ENCODE measurements around the gene URM1.
"Not testable (repeated sequence)": the region's sequence is repeated elsewhere in the genome, so short reads cannot be mapped to it uniquely, and the experiment has no call there.

Gene URM1

DNA sequence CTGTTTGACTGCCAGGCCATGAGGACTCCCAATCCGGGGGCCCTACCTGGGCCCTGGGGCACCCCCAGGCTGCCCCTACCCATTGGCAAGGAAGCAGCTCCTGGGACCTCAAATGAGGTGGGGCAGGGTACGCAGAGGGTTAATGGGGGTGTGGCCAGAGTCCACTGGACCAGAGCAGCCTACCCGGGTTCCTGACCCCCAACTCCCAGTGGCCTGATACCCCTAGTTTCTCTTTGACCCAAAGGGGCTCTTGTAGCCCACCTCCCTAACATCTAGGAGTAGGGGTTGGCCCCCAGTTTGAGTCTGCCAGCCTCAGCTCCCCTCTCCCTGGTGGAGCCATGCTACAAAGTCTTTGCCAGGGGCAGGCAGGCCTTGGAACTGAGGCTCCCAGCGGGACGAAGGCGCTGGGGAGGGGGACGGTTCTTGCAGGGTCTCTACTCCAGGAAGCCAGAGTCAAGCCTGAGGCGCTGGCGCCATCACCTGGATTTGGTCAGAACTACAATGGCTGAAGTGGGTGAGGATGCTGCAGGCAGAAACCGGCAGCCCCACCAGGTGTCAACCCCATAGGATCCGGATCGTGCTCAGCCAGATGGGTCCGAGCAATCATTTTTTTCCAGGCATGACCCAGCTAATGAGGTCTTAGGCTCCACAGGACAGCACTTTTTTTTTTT is 41.1 kb downstream of the URM1 start:
- TF ChIP-seq YY1 (IDR thresholded peaks at IDR 0.05; ENCODE audit: insufficient read depth, insufficient read length) (no peak), SUZ12 (IDR thresholded peaks at IDR 0.05; ENCODE audit: extremely low read depth, insufficient read depth, insufficient read length) (no peak), ZNF274 (IDR thresholded peaks at IDR 0.05; ENCODE audit: low read depth, low read length) (no peak)

GRCh38 chr9:128413728-128414127 is 42.6 kb downstream of the URM1 start:
- not testable (repeated sequence) for H3K9ac ChIP-seq (ENCODE audit: insufficient read length, low read depth); H3K36me3 ChIP-seq (ENCODE audit: insufficient read depth, insufficient read length, low read length); H3K9me3 ChIP-seq (ENCODE audit: insufficient read depth, low read length); H3K4me3 ChIP-seq (ENCODE audit: insufficient read length, low read depth); DNase-seq (ENCODE audit: low read depth, low spot score)
- Histone ChIP-seq H3K4me1 (ENCODE audit: insufficient read depth, insufficient read length) (peaks cover 21% of the 10 kb centered on the region), H3K27me3 (ENCODE audit: insufficient read depth, insufficient read length) (peaks cover 50% of the 10 kb centered on the region)

More for the DNA sequence above, 41.1 kb downstream of the URM1 start:
- peak; percentile 89 for DNase-seq (ENCODE audit: low read depth, low spot score)
- H3K4me1 ChIP-seq (ENCODE audit: insufficient read depth, insufficient read length) = peaks cover 26% of the 10 kb centered on the region
- peaks cover 50% of the 10 kb centered on the region for H3K27me3 ChIP-seq (ENCODE audit: insufficient read depth, insufficient read length)
- H3K36me3 ChIP-seq (ENCODE audit: insufficient read depth, insufficient read length, low read length) = no peaks in the 10 kb centered on the region
- no peak overlapping the region for H3K9ac ChIP-seq (ENCODE audit: insufficient read length, low read depth)
- no peak overlapping the region for H3K4me3 ChIP-seq (ENCODE audit: insufficient read length, low read depth)
- H3K9me3 ChIP-seq (ENCODE audit: insufficient read depth, low read length) = no peaks in the 10 kb centered on the region

DNA sequence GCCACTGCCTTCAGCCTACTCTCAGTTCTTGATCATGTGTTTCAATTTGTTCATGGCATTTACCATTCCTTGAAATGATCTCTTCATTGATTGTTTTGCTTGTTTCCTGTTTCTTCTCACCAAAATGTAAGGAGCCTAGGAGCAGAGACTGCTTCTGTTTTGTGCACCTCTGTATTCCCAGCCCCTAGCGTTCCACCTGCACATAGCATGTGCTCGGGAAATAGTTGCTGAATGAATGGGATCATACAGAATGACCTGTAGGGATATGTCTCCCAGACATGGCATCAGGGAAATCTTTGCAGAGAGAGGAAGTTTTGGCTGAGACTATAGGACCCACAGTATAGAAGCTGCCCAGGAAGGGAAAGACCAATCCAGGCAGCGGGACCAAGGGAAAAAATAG is 43.3 kb downstream of the URM1 start:
- Histone ChIP-seq H3K36me3 (ENCODE audit: insufficient read depth, insufficient read length, low read length) (no peaks in the 10 kb centered on the region), H3K9ac (ENCODE audit: insufficient read length, low read depth) (no peak overlapping the region), H3K4me1 (ENCODE audit: insufficient read depth, insufficient read length) (peaks cover 17% of the 10 kb centered on the region), H3K9me3 (ENCODE audit: insufficient read depth, low read length) (no peaks in the 10 kb centered on the region), H3K4me3 (ENCODE audit: insufficient read length, low read depth) (no peak overlapping the region), H3K27me3 (ENCODE audit: insufficient read depth, insufficient read length) (peaks cover 49% of the 10 kb centered on the region)
- no peak for TF ChIP-seq YY1 (IDR thresholded peaks at IDR 0.05; ENCODE audit: insufficient read depth, insufficient read length)
- TF ChIP-seq ZNF274 (IDR thresholded peaks at IDR 0.05; ENCODE audit: low read depth, low read length) = no peak
- TF ChIP-seq SUZ12 (IDR thresholded peaks at IDR 0.05; ENCODE audit: extremely low read depth, insufficient read depth, insufficient read length) = no peak
- no peak for DNase-seq (ENCODE audit: low read depth, low spot score)

- Histone ChIP-seq H3K9ac (ENCODE audit: insufficient read length, low read depth) (no peak overlapping the region), H3K36me3 (ENCODE audit: insufficient read depth, insufficient read length, low read length) (no peaks in the 10 kb centered on the region), H3K27me3 (ENCODE audit: insufficient read depth, insufficient read length) (peaks cover 42% of the 10 kb centered on the region), H3K4me1 (ENCODE audit: insufficient read depth, insufficient read length) (peaks cover 10% of the 10 kb centered on the region), H3K9me3 (ENCODE audit: insufficient read depth, low read length) (no peaks in the 10 kb centered on the region), H3K4me3 (ENCODE audit: insufficient read length, low read depth) (no peak overlapping the region)
- TF ChIP-seq ZNF274 (IDR thresholded peaks at IDR 0.05; ENCODE audit: low read depth, low read length) = no peak
- no peak for DNase-seq (ENCODE audit: low read depth, low spot score)
Observed at GRCh38 chr9:128415281-128415680, 44.1 kb downstream of the URM1 start.

- Histone ChIP-seq H3K36me3 (ENCODE audit: insufficient read depth, insufficient read length, low read length) (no peaks in the 10 kb centered on the region), H3K4me3 (ENCODE audit: insufficient read length, low read depth) (no peak overlapping the region), H3K27me3 (ENCODE audit: insufficient read depth, insufficient read length) (peaks cover 35% of the 10 kb centered on the region), H3K4me1 (ENCODE audit: insufficient read depth, insufficient read length) (peaks cover 10% of the 10 kb centered on the region), H3K9ac (ENCODE audit: insufficient read length, low read depth) (no peak overlapping the region), H3K9me3 (ENCODE audit: insufficient read depth, low read length) (no peaks in the 10 kb centered on the region)
- DNase-seq (ENCODE audit: low read depth, low spot score) = no peak
- TF ChIP-seq SUZ12 (IDR thresholded peaks at IDR 0.05; ENCODE audit: extremely low read depth, insufficient read depth, insufficient read length) (no peak), ZNF274 (IDR thresholded peaks at IDR 0.05; ENCODE audit: low read depth, low read length) (no peak), YY1 (IDR thresholded peaks at IDR 0.05; ENCODE audit: insufficient read depth, insufficient read length) (no peak)
Observed at GRCh38 chr9:128416014-128416413, 44.8 kb downstream of the URM1 start.

GRCh38 chr9:128416432-128417019 is 45.4 kb downstream of the URM1 start:
- Histone ChIP-seq H3K4me3 (ENCODE audit: insufficient read length, low read depth) (no peak overlapping the region), H3K36me3 (ENCODE audit: insufficient read depth, insufficient read length, low read length) (no peaks in the 10 kb centered on the region), H3K4me1 (ENCODE audit: insufficient read depth, insufficient read length) (peaks cover 7% of the 10 kb centered on the region), H3K9me3 (ENCODE audit: insufficient read depth, low read length) (no peaks in the 10 kb centered on the region), H3K27me3 (ENCODE audit: insufficient read depth, insufficient read length) (peaks cover 30% of the 10 kb centered on the region), H3K9ac (ENCODE audit: insufficient read length, low read depth) (no peak overlapping the region)
- no peak for DNase-seq (ENCODE audit: low read depth, low spot score)
- no peak for TF ChIP-seq ZNF274 (IDR thresholded peaks at IDR 0.05; ENCODE audit: low read depth, low read length)
- TF ChIP-seq SUZ12 (IDR thresholded peaks at IDR 0.05; ENCODE audit: extremely low read depth, insufficient read depth, insufficient read length) = no peak
- no peak for TF ChIP-seq YY1 (IDR thresholded peaks at IDR 0.05; ENCODE audit: insufficient read depth, insufficient read length)

- H3K36me3 ChIP-seq (ENCODE audit: insufficient read depth, insufficient read length, low read length) = peaks cover 7% of the 10 kb centered on the region
- H3K9ac ChIP-seq (ENCODE audit: insufficient read length, low read depth) = peak overlapping the region; percentile 68
- H3K27me3 ChIP-seq (ENCODE audit: insufficient read depth, insufficient read length) = peaks cover 12% of the 10 kb centered on the region
- TF ChIP-seq ZNF274 (IDR thresholded peaks at IDR 0.05; ENCODE audit: low read depth, low read length) (no peak), SUZ12 (IDR thresholded peaks at IDR 0.05; ENCODE audit: extremely low read depth, insufficient read depth, insufficient read length) (no peak), YY1 (IDR thresholded peaks at IDR 0.05; ENCODE audit: insufficient read depth, insufficient read length) (no peak)
- H3K9me3 ChIP-seq (ENCODE audit: insufficient read depth, low read length) = no peaks in the 10 kb centered on the region
- DNase-seq (ENCODE audit: low read depth, low spot score) = no peak
- peak overlapping the region; percentile 49 for H3K4me3 ChIP-seq (ENCODE audit: insufficient read length, low read depth)
- H3K4me1 ChIP-seq (ENCODE audit: insufficient read depth, insufficient read length) = peaks cover 7% of the 10 kb centered on the region
Observed at GRCh38 chr9:128419061-128419925, 48.1 kb downstream of the URM1 start.

All from NT2/D1 (cell line).